ENCODE results near the gene MGP.

MGP gene

DNA sequence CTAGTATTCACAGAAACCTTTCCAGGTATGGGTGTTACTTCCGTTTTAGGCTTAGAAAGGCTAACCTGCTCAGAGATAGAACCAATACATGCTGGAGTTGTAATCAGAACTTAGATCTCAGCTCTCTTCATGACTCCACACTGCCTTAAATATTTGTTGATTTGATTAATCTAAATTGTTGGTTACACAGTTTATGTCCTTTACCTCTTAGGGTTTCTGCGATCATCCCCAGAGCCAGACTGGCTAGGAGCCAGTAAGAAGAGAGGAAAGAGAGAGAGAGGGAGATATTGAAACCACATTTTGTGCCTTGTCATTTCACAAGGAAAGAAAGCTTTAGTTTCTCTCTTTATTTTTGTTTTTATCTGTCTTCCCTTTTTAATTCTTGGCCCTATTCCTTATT, 16.8 kb upstream of the MGP start:
- no peak for DNase-seq

DNA sequence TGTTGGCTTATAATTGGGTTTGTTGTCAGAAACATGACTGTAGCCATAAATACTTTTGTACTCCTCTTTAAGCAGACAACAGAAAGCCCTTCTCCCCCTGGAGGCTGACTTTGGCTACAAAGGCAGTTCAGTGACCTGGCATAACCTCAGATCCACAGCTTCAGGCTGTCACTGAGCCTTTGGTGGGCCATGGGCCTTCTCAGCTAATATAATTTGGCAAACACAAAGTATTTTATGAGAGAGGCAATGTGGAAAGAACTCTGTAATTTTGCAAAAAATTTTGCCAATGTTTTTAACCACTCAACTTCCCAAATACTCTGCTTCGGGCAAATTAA, 15.5 kb upstream of the MGP start:
- no peak for DNase-seq

DNA sequence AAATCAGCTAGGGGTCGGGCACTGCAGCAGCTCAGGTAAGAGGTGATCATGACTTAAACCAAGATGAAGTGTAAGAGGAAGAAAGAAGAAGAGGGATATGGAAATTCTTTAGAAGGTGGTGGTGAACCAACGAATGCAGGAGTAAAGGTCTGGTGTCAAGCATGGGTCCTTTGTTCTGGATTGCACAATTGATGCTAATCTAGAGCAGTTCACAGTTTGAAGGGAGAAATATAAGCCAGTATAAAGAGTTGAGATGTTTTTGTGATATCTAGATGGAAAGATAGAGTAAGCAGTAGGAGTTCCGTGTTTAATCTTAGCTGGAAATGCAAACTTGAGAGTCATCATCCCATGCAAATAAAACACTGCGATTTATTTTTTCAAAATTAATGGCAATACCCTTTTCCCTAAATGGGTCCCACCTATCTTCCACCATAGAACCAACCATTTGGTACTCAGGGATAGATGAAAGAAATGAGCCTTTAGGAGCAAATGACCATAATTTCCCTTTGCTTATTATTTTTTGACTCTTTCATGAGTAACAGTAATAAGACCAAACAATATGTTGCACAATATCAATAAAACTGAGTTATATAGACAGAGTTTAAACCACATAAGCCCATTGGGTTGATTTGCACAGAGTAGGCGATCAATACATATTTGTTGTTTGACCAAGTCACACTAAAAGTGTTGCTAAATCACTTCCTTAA, 15.0 kb upstream of the MGP start:
- no peak for DNase-seq

DNA sequence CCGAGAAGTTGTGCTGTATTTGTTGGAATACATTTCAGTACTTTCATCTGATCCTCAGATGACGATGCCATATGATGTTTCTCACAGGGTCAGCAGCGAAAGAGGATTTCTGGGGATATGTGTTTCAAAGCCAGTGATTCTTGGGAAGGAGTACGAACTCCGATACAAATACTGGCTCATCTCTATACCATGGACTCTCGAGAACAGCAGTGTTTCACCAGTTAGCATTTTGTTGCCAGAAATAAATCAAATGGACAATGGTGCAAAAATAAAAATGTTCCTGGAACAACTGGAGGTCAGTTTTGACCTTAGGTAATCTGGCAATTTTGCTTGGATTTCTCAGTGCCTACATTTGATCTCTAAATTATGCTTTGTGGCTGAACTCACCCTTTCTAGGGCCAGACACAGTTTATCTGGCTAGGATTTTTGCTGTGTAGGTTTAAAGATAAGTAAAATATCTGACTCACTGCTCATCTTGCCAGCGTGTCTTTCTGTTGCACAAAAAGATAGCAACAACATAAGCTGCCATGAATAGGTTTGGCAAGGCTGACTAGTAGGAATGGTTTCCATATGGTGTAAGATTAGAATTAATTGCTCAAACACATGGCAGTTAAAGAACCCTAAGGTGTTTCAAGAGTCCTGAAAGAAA, 11.0 kb upstream of the MGP start:
- no peak for DNase-seq

DNA sequence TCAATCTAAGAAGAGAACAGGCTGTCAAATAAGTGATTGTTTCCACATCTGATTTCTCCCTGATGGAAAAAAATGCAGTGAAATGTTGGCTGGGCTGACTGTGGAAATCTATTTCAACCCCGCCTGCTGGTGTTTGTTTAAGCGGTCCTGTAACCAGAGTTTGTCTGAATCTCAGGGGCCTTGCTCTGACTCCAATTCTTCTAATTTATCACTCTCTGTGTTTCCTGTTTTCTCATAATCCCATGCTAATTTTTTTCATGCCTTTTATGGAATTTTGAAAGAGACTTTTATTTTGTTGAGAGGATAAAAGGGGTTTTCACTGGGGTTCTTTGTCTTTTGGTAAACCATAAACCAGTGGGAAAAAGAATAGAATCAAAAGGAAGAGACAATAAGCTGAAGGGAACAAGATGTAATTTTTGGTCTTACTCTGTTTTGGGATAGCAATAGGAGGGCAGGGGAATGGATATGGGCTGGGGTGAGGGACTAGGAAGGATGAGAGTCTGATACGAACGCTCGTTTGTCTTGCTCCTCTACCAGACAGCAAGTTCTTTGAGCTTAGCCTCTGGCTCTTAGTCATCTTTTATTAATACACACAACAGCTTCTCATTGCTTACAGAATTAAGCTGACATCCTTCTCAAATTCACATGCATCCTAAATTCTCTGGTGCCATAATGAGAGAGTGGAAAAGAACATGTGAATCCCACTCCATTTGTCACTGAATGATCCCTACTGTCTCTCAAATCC, 8.0 kb upstream of the MGP start:
- DNase-seq: no peak

DNA sequence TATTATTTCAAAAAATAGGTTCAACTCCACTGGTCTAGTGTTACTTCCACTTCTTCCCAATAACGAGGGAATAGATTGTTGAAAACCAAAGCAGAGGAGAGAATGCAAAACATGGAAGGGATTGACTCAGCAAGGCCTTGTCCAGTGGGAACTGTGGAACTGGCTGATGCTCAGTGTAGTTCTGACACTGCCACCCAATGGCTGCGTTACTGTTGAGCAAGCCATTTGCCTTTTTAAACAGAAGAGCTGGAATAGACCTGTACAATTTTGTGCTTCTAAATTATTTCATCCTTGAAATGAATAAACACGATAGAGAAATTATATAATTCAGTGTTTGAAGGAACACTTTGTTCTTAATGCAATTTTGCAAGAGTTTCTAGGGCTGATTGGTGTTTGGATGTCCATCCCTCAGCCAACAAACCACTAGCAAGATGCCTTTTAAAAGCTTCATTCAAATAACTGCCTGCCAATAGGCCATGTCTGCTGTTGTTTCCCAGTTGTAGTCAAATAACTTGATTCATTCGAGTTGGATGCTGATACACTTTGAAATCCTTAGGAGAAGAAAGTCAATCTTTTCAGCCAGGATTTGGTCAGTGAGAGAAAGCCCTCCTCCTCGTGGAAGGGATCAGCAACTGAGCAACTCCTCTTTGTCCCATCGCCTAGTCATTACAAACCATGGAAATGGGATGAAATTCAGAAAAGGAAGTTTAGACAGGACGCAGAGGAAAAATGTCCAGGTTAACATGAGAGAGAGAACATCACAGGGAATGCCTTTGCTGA, 7.3 kb upstream of the MGP start:
- DNase-seq: no peak

DNA sequence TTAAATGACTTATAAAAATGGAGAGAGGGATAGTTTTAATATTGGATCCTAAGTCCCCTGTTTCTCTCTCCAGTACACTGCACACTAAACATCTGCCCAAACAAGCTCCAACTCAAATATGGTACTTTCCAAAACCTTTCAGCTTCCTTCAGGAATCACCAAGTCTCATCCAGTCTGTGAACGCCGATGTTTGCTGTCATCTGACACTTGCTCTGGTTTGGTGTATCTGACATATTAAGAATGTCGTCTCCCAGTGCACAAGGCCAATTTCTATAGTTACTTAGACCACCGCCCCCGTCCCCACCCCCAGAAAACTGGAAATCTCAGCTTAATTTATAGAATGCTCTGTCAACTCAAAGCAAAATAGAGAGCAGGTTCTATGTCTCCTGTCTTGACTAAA, 5.0 kb upstream of the MGP start:
- no peak for DNase-seq

DNA sequence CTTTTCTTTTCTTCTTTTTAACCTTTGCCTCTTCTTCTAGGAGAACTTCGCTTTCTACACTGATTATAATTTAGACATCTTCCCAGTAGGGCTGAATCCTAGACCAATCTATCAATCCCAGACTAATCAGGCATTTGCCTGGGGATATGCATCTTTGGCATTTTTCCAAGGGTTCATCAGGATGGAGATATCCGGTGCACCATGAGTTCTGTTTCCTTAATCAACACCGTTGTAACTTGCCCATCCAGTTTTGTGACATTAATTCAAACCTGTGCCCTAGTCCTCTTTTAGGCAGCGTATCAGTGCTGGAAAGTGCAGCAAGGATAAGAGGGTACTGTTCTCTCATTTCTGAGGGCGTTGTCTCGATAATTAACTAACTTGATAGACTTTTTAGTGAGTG, 617 bp upstream of the MGP start:
- DNase-seq: no peak

DNA sequence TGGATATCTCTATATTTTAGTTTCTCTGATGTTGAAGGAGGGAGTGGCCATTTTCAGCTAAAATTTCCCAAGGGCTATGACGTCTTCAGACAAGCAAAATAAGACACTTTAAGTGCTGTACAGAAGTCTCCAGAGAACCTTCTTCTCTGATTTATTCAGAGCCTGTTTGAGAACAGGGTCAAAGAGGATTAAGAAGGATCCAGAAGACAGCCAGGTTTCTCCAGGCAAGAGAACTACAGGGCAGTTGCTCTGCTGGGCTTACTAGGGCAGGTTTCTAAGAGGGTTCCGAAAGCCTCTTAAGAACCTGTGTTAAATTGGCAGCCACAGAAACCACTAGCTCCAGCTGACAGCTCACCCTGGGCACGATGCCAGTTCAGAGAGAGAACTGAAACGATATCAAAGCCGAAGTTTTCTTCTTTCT, 1.2 kb downstream of the MGP start:
- peak; percentile 63 for DNase-seq

DNA sequence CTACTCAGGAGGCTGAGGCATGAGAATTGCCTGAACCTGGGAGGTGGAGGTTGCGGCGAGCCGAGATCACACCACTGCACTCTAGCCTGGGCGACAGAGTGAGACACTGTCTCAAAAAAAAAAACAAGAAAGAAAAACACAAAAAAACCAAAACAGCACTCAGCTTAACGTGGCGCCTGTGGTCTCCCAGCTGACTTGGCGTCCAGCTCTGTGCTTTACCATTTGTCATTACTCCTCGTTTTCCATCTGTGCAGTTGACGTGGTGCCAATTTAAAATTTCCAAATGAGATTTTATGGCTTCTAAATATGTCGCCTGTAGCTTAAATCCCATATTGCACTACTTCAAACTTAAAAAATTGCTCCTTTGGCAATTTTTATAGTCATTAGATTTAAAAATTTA, 2.0 kb downstream of the MGP start:
- no peak for DNase-seq

DNA sequence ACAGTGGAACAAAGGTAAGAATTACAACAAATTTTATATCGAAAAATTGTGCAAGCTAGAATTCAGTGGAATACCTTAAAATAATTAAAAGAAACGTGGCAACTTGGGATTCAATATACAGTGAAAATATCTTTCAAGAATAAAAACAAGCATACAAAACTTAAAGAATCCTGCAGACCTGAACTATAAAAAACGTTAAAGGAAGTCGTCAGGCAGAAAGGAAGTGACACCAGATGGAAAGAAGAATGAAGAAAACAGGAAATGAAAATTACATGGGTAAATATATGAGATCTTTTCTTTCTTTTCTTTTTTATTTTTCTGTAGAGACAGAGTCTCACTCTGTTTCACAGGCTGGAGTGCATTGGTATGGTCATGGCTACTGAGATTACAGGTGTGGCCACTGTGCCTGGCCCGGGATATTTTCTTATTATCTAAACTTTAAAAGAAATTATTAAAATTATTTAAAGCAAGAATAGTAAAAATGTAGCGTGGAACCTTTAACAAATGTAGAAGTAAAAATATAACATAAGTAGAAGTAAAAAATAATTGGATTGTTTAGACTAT, 4.7 kb downstream of the MGP start:
- DNase-seq: no peak

DNA sequence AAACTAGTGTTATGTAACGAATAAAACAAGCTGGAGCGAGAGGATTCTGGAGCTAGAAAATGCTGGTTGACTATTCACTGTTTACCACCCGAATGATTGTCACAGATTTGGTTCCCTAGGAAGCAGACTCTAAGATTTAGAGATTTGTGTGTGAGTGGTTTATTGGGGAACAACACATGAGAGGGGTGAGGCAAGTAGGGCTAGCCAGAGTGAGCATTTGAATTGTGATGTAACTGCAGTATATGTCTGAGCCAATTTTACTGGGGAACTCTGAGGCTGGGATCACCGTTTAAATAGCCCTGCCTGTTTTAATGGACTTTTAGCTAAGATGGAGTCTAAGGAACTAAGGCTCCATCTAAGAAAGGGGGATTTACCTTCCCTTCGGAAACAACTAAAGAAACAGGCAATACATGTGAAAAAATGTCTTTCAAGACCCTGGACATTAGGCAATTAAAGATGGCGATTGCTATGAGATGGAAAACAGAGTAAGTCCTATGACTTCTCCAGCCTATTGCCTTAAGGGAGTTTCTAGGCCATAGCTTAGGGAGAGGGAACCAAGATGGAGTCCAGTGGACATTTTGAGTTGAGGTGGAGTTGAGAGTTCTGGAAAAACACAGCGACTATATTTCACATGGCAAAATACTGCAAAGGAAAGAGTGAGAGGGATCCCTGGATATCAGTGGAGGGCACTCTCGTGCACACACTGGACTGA, 6.3 kb downstream of the MGP start:
- no peak for DNase-seq

DNA sequence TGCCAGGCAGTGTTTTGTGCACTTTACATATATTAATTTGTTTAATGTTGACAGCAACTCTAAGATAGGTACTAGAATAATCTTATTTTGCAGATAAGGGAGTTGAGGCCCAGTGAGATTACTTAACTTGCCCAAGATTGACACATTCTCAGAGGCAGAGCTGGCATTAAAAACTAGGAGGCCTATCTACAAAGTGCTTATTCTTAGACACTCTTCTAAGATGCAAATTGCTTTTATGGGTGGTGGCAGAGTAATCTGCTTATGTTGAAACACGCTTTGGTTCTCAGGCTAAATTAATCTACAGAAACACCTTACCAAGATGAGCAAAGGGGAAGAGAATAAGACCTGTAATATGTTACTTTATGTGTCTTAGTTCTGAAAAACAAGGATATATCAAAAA, 7.2 kb downstream of the MGP start:
- DNase-seq: no peak

DNA sequence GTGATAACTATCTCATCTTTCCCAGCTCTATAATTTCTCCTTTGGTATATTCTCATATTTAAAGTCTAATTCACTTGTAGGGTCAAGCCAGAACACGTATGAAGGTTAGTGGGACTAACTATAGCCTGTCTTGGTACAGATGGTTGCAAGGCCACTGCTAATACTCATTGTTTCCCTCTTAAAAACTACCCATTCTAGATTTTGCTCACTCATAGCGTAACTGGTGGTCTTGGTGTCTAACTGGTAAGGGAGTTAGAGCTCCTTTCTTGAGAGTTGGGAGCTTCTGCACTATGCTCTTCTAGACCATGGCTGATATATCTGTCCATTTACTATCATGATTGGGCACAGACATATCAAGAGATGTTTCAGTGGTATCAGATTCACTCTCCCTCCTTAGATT, 8.8 kb downstream of the MGP start:
- DNase-seq: no peak

DNA sequence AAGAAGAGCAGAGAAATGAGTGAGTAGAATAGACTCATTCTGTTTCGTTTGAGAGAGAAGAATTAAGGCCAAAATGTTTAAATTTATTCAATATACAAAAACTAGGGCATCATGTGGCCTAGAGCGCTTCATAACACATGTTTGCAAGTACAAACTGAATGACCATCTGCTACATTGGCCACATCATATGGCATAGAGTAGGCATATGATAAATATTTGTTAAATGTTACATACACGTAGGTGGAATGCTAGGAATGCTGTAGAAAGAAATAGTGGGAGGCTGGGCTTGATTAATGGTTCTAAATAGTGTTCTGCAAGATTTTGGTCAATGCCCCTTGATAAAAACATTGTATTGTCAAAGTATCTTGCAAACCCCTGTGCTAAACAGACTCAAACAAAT, 10.8 kb downstream of the MGP start:
- DNase-seq: no peak

DNA sequence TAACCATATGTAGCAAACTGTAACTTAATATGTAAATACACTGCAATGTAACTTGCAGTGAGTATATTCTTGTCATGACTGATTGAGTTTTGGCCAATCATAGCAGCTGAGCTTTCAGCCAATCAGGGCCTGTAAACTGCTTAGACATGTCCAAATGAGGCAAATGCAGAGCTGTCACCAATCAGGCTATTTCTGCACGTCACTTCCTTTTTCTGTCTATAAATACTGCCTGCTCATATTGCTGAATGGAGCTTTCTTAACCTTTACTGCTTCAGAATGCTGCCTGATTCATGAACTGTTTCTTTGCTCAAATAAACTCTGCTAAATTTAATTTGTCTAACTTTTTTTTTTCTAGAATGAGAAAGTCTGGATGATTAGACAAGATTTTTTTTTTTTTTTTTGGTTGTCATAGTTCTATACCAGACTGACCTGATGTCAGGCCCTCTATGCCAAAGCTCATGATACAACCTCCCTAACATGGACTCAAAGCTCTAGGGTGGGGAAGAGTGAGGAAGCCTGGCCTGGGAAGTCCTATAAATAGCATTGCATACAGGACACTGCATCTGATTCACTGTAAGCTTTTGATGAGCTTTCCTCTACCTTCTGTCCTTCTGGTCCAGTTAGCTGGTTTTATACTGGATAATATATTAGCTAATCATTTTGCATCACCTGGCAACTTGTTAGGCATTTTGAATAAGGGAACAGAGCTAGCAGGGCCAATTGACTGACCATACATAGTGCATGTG, 12.0 kb downstream of the MGP start:
- no peak for DNase-seq

DNA sequence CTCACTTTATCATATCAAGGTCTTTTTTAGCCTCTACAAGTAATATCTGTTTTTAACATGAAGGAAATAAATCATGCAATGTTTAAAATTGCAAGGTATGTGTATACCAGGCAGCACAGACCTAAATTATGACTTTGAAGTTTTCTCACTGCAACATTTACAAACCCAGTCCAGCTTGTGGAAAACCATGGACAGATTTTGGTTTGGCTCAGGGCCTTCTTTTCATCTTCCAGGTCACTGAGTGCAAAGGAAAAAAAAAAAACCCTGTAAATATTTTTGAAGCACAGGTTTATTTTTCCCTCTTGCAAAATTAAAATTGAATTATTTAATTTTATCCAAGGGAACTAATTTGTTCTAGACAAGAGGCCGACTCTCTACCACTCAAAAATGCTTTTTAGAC, 13.8 kb downstream of the MGP start:
- no peak for DNase-seq

DNA sequence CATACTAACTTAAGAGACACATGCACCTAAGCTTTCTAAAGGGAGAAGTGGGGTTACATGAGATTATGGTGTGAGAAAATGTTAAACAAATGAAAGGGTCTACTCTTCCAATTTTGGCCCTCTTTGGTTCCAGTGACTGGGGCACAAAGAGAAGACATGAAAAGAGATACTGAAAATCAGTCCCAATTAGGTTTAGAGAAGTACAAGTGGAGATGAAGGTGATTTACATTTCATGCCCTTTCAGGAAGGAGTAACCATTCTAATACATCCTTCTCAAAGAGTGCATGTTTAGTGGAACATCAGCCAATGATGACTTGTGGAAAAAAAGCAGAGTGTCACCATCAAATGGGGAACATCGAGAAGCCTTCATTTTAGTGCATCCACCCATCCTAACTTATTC, 14.4 kb downstream of the MGP start:
- no peak for DNase-seq

DNA sequence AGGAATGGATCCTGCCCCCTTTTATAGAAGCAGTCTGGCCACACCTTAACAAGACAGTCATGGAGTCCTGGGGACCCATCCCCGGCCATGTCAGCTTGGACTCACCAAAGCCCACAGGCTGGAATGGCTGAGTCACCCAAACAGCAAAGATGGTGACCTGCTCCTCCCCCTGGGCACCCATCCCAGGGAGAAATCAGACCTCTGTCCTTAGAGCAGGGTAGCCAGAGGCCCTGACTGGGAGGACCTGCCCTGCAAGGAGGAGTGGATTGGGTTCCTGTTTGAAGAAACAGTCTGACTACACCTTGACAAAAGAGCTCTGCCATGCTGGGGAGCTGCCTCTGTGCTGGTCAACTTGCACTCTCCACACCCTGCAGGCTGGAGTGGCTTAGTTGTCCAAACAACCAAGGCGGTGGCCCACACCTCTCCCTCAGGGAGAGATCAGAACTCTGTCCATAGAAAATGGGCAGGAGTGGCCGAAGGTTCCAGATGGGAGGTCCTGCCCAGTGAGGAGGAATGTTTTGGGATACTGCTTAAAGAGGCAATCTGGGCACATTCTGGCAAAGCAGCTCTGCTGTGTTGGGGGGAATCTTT, 16.6 kb downstream of the MGP start:
- no peak for DNase-seq

DNA sequence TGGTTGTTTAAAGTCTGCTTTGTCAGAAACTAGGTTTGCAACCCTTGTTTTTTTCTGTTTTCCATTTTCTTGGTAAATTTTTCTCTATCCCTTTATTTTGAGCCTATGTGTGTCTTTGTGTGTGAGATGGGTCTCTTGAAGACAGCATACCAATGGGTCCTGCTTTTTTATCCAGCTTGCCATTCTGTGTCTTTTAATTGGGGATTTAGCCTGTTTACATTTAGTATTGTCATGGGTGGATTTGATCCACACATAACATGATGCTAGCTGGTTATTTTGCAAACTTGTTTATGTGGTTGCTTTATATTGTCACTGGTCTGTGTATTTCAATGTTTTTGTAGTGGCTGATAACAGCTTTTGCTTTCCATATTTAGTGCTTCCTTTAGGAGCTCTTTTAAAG, 25.2 kb downstream of the MGP start:
- no peak for DNase-seq

DNA sequence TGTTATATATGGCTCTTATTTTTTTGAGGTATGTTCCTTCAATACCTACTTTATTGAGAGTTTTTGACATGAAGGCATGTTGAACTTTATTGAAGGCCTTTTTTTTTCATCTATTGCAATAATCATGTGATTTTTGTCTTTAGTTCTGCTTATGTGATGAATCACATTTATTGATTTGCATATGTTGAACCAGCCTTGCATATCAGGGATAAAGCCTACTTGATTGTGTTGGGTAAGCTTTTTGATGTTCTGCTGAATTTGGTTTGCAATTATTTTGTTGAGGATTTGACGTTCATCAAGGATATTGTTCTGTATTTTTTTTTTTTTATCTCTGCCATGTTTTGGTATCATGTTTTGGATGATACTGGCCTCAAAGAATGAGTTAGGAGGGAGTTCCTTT, 27.1 kb downstream of the MGP start:
- DNase-seq: no peak

Measured in stimulated activated naive CD4-positive, alpha-beta T cell treated with Interleukin-2 at 50 U/mL for 16 hours (primary cell).